Fibroblast of villous mesenchyme (primary cell): Measurements from ENCODE around the gene GRP. TPM values are rescaled to one million over a fixed set of nuclear protein-coding genes. Genes with fewer than 3 reads are reported as not detected.

ENCODE experiments used
- DNase-seq: peaks from one replicate; pipeline ENCODE4 v3.0.0-alpha.2; 2010; ENCODE audit warnings: low read depth
- H3K4me3 ChIP-seq: 2 replicates; pipeline ENCODE4 v1.5.1; 2011; ENCODE audit warnings: low read depth, mild to moderate bottlenecking, low read length
- CTCF ChIP-seq: IDR thresholded peaks from 2 replicates; pipeline ENCODE4 v1.5.1; 2012; ENCODE audit warnings: low read depth, mild to moderate bottlenecking, low read length; ENCODE audit not compliant: insufficient read depth
- total RNA-seq: library from RNA; depleted of rRNA; stranded (reverse); fragments of >200 nt; gene quantifications from 2 replicates; pipeline ENCODE4 v1.2.3, GENCODE V29; 2012

The GRP gene
- 0.32 TPM in 1 of 2 replicates, not detected in the other for total RNA-seq

GRCh38 chr18:59219672-59220163 lies at the start of gene GRP:
Gene GRP, plus strand, starts transcription at chr18:59220158. Its CDS starts 108 bp downstream, at chr18:59220266.
- TF ChIP-seq CTCF, result no peak
- no peak for DNase-seq
- H3K4me3 ChIP-seq, result no peak within 1 kb of the TSS

- no peak for TF ChIP-seq CTCF
- no peak for DNase-seq
Observed at GRCh38 chr18:59172664-59173249, 47.2 kb upstream of the GRP start.

GRCh38 chr18:59177485-59177884 lies 42.5 kb upstream of the GRP start:
- no peak for TF ChIP-seq CTCF
- H3K4me3 ChIP-seq, result no peak overlapping the region
- no peak for DNase-seq

More at GRCh38 chr18:59172664-59173249, 47.2 kb upstream of the GRP start:
- H3K4me3 ChIP-seq, result no peak overlapping the region

GRCh38 chr18:59180150-59180845 lies 39.7 kb upstream of the GRP start:
- DNase-seq, result peak; percentile 61
- no peak overlapping the region for H3K4me3 ChIP-seq
- no peak for TF ChIP-seq CTCF

- DNase-seq, result no peak
- no peak for TF ChIP-seq CTCF
- H3K4me3 ChIP-seq, result no peak overlapping the region
Observed at GRCh38 chr18:59182673-59183072, 37.3 kb upstream of the GRP start.

- DNase-seq, result no peak
- no peak overlapping the region for H3K4me3 ChIP-seq
- no peak for TF ChIP-seq CTCF
Observed at GRCh38 chr18:59189008-59189407, 30.9 kb upstream of the GRP start.
